ENCODE data around the gene CCDC102A.

CCDC102A gene

GRCh38 chr16:57537194-57537505, 779 bp upstream of the CCDC102A start:
- TF ChIP-seq CTCF (IDR thresholded peaks at IDR 0.05; ENCODE audit: insufficient read depth, low read depth, low read length, missing control alignments), result no peak
- peak; percentile 81 for DNase-seq (ENCODE audit: low read depth)
- H3K4me3 ChIP-seq (ENCODE audit: low read depth, low read length), result peak overlapping the region; percentile 76

- DNase-seq (ENCODE audit: low read depth), result peak; percentile 97
- peak; percentile 41 for TF ChIP-seq CTCF (IDR thresholded peaks at IDR 0.05; ENCODE audit: insufficient read depth, low read depth, low read length, missing control alignments)
- H3K4me3 ChIP-seq (ENCODE audit: low read depth, low read length), result peak overlapping the region; percentile 85
These were observed 578 bp downstream of the CCDC102A start for GRCh38 chr16:57535680-57536305.

- TF ChIP-seq CTCF (IDR thresholded peaks at IDR 0.05; ENCODE audit: insufficient read depth, low read depth, low read length, missing control alignments), result no peak
- no peak for DNase-seq (ENCODE audit: low read depth)
- peak overlapping the region; percentile 85 for H3K4me3 ChIP-seq (ENCODE audit: low read depth, low read length)
These were observed 1.3 kb downstream of the CCDC102A start for GRCh38 chr16:57534881-57535658.

GRCh38 chr16:57534337-57534880, 2.0 kb downstream of the CCDC102A start:
- no peak for TF ChIP-seq CTCF (IDR thresholded peaks at IDR 0.05; ENCODE audit: insufficient read depth, low read depth, low read length, missing control alignments)
- DNase-seq (ENCODE audit: low read depth), result no peak
- H3K4me3 ChIP-seq (ENCODE audit: low read depth, low read length), result no peak overlapping the region

GRCh38 chr16:57533431-57534336, 2.7 kb downstream of the CCDC102A start:
- H3K4me3 ChIP-seq (ENCODE audit: low read depth, low read length), result no peak overlapping the region
- DNase-seq (ENCODE audit: low read depth), result no peak
- TF ChIP-seq CTCF (IDR thresholded peaks at IDR 0.05; ENCODE audit: insufficient read depth, low read depth, low read length, missing control alignments), result no peak

GRCh38 chr16:57532266-57532625, 4.1 kb downstream of the CCDC102A start:
- no peak overlapping the region for H3K4me3 ChIP-seq (ENCODE audit: low read depth, low read length)

More at GRCh38 chr16:57532266-57532625, 4.1 kb downstream of the CCDC102A start:
- TF ChIP-seq CTCF (IDR thresholded peaks at IDR 0.05; ENCODE audit: insufficient read depth, low read depth, low read length, missing control alignments), result no peak
- DNase-seq (ENCODE audit: low read depth), result no peak

All from GM12865 (cell line).